ENCODE measurements around the gene CPXM2.

GRCh38 chr10:123913688-123914268, 22.2 kb upstream of the CPXM2 start:
- TF ChIP-seq ZNF512 (tag; IDR thresholded peaks at IDR 0.05) = no peak
- TF ChIP-seq FOXP4 (CRISPR knock-in tag; IDR thresholded peaks at IDR 0.05; ENCODE audit: borderline replicate concordance) = no peak
- no peak for TF ChIP-seq ZNF57 (CRISPR knock-in tag; IDR thresholded peaks at IDR 0.05)
- TF ChIP-seq FOXJ3 (CRISPR knock-in tag; IDR thresholded peaks at IDR 0.05) = no peak
- no peak for TF ChIP-seq CBFB (CRISPR knock-in tag; IDR thresholded peaks at IDR 0.05)
- no peak for TF ChIP-seq ZNF217 (CRISPR knock-in tag; IDR thresholded peaks at IDR 0.05)
- no peak for TF ChIP-seq EZH2 (IDR thresholded peaks at IDR 0.05; ENCODE audit: borderline replicate concordance, low read depth, low read length)
- no peak for TF ChIP-seq EP300 (IDR thresholded peaks at IDR 0.05; ENCODE audit: low read length)
- no peak for TF ChIP-seq ESRRA (IDR thresholded peaks at IDR 0.05; ENCODE audit: borderline replicate concordance, low read depth)

Measured in K562 (cell line).